Activated gamma-delta T cell treated with anti-CD3 and anti-CD28 coated beads, Interleukin-2, amount 50 U/mL, for 16 hours (primary cell): Measurements from ENCODE around the gene TMEM175.
A peak's percentile ranks its signal among the peaks of the same experiment; 100 is the strongest.

ENCODE experiments used
- DNase-seq: peaks from one replicate; pipeline ENCODE4 v3.0.0-alpha.2; 2020; ENCODE audit warnings: low read depth

TMEM175 gene, protein sequence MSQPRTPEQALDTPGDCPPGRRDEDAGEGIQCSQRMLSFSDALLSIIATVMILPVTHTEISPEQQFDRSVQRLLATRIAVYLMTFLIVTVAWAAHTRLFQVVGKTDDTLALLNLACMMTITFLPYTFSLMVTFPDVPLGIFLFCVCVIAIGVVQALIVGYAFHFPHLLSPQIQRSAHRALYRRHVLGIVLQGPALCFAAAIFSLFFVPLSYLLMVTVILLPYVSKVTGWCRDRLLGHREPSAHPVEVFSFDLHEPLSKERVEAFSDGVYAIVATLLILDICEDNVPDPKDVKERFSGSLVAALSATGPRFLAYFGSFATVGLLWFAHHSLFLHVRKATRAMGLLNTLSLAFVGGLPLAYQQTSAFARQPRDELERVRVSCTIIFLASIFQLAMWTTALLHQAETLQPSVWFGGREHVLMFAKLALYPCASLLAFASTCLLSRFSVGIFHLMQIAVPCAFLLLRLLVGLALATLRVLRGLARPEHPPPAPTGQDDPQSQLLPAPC

DNA sequence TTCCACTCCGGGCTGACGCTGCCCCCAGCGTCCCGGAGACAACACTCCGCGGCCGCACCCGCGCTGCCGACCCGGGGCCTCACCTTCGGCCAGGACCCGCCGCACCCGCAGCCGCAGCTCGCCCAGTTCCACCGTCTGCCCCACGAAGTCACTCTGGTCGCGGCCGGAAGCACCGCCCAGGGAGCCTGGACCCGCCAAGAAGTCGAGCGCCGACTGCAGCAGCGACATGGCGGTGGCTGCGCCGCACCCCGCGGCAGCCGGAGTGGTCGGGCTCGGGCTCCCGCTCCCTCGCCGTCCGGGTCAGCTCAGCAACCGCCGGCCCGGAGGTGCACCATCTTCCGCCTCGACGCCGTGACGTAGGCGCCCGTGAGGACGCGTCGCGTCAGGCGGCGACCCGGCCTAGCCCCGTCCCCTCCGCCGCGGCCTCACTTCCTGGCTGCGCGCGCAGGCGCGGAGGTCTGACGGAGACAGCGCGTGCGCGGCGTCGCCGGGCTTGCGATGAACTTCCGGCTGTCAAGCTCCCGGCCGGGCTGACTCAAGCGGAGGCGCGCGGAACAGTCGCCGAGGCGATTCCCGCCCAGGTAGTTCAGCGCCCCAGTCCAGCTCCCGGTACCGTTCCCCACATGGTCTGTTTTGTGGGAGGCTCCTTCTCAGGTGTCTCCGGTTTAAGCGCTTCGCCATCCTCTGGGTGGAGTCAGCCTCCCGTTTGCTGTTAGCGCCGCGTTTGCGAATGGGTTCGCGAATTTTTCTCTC lies at the start of gene TMEM175, which contains the start of gene GAK:
TSS of gene TMEM175 (plus strand) at position 501 of the 753 bp plus-strand sequence. CDS start 15,280 bp downstream, outside the sequence.
TSS of gene GAK (minus strand) at position 357 of the 753 bp plus-strand sequence. CDS start at position 228, 129 bp downstream.
- DNase-seq: peak; percentile 93

DNA sequence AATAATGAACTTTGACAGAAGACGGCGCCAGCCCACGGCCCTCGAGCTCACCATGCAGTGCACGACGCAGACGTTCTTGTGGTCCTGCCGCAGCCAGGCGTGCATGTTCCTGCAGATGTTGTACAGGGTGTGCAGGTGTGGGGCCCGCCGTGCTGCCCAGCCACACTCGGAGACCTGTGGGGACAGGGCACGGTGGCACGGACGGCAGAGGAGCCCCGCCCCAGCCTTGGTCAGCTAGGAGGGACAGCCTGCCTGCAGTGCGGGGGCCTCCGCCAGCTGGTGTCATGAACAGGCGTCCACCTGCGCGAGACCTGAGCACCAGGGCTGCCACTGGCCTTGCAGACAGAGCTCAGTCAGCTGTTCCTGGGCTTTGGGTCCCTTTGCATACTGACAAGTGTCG lies 49.6 kb upstream of the TMEM175 start:
- DNase-seq: no peak

DNA sequence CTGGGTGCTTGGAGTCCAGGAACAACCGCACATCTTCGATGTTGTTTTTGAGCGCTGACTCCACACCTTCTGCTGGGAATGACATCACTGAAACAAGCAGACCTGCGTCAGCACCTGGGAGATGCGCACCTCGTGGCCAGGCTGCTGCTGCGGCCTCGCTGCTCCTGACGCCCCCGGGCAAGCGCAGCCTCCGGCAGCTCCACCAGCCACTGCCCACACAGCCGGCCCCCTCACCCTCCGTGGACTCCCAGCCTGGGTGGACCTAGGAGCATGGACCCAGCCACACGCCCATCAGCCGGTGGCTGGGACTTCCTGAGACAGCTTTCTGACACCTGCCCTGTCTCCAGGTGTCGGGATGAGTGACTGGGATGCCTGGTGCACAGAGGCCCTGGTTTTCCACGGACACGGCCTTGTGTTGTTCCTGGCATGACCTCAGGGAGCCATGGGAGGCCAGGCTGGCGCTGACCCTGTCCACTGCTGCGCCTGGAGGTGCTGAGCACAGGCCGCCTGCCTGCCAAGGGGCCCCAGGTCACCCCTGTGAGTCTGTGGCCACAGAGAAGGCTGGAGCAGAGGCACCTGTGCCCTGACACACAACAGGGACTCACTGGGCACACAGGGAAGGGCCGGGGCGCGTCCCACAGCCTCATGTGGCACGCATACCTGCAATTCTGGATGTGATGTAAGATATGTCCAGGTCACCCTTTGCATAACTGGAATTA lies 48.7 kb upstream of the TMEM175 start:
- DNase-seq: no peak

DNA sequence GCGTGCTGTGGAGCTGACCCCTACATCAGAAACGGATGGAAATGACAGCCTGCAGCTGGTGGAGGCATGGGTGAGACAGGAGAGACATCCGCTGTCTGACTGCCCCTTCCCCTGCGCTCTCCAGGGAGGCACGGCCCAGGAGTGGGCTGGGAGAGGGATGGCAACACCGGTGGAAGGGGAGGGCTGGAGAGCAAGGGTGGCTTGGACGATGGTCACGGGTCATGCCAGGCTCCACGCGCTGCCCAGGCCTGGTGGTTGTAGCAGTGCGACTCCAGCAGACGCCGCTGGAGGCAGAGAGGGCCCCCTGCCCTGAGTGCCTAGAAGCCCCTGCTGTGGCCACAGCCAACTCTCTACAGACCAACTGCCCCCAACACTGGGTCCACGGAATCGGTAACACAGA lies 48.0 kb upstream of the TMEM175 start:
- DNase-seq: no peak

DNA sequence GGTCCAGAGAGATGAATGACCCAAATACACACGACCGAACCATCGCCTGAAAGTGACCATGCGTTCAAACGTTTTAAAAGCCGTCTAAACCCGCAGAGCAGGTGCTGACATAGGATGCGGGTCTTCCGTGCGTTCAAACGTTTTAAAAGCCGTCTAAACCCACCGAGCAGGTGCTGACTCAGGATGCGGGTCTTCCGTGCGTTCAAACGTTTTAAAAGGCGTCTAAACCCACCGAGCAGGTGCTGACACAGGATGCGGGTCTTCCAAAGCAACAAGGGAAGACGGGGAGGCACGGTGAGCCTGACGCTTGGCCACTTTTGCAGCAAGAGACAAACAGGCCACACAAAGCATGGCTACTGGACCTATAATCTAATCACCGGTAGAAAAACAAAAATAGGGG lies 47.4 kb upstream of the TMEM175 start:
- DNase-seq: no peak

DNA sequence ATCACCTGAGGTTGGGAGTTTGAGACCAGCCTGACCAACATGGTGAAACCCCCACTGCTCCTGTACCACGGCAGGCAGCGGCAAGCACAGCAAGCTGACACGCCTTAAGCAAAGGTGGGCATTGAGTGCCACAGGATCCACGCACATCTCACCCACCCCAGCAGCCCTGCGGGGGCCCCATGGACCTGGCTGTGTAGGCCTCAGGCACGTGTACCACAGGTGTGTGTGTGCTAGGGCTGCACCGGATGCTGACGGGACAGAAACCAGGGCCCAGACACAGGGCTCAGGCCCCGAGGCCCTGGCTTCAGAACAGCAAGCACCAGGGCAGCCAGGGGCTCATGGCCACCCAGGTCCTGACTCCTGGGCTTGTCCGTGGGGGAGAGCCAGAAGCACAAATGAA lies 46.9 kb upstream of the TMEM175 start:
- DNase-seq: no peak

DNA sequence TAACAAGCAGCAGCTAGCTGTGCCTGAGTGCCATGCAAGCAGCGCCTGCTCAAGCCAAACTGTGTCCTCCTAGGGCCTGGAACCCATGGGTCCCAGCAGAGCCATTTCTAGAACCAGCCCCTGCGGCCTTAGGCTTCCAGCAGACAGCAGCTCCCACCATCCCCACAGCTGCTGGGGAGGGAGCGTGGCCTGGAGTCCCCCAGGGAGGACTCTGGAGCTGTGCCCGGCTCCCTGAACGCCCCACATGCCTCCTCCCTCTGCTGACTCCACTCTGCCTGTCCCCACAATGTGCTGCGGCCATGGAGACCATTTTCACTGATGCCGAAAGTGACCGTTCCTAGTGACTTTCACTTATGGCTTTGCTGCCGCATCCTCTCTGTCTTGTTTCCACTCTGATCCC lies 46.0 kb upstream of the TMEM175 start:
- DNase-seq: no peak

DNA sequence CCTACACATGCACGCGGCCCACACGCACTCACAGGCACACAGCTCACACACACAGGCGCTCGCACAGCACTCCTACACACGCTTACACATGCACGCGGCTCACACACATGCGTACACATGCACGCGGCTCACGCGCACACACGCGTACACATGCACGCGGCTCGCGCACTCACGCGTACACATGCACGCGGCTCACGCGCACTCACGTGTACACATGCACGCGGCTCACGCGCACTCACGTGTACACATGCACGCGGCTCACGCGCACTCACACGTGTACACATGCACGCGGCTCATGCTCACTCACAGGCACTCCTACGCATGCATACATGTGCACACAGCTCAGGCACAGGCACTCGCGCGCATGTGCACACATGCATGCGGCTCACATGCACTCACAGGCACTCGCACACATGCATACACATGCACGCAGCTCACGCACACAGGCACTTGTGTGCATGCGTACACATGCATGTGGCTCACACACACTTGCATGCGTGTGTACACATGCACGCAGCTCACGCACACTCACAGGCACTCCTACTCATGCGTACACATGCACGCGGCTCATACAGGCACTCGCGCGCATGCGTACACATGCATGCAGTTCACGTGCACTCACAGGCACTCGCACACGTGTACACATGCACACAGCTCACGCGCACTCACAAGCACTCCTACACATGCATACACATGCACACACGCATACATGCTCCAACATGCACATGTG lies 45.1 kb upstream of the TMEM175 start:
- no peak for DNase-seq

DNA sequence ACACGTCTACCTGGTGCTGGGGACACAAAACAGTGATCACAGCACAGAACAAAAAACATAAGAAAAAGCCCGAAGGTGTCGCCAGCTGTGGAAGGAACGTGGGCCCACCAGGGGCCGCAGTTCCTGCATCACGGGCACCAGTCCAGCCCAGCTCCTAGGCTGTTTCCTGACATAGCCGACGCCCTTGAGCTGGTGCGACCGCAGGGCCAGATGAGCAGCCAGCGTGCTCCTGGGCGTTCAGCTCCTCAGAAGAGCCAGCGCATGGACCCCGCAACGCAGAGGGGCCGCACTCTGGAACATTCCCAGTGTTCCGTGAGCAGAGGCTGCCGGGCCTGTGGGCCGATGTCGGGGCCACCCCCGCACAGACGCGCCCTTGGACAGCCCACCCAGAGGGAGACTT lies 44.2 kb upstream of the TMEM175 start:
- DNase-seq: no peak

DNA sequence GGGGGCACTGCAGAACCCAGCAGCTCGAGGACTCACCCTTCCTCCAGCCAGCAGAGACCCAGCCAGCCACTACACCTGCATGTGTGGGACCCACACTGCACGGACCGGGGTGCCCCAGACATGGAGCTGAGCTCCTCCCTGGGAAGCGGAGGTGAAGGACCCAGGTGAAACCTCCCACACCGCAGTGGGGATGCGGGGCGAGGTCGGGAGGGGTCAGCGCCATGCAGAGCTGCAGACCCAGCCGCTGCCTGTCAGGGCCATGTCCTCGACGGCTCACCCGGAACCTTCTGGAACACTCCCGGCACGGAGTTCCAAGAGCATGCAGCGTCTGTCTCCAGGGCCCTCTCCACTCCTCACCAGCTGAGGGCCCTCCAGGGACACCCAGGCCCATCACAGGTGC lies 42.7 kb upstream of the TMEM175 start:
- DNase-seq: no peak

DNA sequence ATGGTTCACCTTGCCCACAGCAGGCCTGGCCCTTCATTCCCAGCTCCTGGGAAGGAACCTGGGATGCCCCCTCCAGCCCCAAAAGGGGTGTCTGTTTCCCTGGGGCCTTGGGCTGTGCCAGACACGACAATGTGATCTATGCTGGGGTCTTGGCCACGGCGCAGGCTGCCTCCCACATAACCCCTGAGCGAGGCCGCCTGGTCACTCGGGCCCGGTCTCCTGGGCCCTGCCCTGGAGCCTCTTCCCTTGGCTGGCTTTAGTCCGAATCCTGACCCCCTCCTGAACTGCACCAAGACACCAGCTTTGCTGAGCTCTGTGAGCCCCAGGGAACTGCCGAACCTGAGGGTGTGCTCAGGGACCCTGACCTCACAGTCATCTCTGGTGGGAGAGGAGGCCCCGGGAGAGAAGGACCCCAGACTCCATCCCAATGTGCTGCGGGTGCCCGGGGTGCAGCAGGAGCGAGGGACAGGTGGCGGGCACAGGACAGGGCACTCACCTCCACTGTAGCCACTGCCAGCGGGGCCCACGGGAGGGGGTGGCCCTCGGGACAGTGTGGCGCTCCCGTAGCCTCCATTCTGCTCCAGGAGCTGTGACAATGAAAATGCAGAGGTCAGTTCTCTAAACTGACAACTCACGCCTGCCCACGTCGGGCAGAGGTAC lies 42.1 kb upstream of the TMEM175 start:
- no peak for DNase-seq

DNA sequence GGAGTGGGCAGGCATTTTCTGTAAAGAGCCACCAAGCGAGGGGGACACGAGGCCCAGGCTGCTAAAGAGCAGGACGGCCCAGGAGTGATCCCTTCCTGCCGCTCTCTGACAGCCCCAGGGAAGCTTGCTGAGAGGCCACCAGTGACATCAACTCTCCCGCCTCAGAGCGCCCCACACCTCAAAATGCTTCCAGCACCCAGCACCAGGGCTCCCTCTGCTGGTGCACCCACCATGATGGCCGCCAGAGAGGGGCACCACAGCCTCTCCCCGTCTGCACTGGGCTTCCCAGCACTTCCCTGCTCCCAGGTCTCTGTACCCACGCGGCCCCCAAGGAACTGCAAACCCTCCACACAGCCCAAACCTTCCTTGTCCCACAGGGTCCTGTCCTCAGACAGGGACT lies 40.5 kb upstream of the TMEM175 start:
- no peak for DNase-seq

DNA sequence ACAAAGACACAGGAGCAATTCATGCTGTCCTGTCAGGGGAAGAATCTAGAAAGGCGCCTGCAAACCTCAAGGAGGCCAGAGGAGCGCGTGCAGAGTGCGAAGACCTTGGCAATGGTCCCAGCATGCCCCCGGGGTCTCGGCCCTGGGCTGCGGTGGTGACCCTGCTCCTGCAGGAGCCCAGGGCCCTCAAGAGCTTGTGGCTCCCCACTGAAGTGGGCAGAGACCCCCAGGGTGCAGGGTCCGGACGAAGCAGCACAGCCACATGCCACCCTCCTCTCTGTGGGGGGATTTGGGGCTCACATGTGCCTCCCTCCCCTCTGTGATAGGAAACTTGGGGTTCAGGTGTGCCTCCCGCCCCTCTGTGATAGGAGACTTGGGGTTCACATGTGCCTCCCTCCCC lies 39.5 kb upstream of the TMEM175 start:
- DNase-seq: no peak

DNA sequence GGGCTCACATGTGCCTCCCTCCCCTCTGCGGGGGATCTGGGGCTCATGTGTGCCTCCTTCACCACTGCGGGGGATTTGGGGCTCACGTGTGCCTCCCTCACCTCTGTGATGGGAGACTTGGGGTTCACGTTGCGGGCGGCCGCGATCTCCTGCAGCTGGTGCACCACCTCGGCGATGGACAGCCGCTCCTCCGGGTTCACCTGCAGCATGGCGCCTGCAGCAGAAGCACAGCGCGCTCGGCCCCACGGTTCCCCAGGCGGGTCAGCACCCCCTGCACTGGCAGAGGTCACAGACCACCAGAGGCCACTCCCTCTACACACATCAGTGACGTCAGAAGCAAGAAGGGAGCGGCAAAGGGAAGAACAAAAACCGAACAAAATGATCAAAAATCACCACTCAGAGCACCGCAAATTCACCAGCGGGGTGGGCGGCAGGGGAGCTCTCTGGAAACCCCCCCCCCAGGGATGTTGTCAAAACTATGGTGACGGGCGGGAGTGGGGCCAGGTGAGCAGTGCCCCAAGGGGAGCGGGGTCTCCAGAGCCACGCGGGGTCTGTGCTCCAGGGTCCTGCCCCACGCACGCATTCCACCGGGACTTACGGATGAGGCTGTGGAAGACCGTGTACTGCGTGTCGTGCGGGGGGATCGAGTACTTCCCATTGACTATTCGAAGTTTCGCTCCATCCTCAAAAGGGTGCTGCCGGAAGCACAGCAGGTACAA lies 38.8 kb upstream of the TMEM175 start:
- no peak for DNase-seq

DNA sequence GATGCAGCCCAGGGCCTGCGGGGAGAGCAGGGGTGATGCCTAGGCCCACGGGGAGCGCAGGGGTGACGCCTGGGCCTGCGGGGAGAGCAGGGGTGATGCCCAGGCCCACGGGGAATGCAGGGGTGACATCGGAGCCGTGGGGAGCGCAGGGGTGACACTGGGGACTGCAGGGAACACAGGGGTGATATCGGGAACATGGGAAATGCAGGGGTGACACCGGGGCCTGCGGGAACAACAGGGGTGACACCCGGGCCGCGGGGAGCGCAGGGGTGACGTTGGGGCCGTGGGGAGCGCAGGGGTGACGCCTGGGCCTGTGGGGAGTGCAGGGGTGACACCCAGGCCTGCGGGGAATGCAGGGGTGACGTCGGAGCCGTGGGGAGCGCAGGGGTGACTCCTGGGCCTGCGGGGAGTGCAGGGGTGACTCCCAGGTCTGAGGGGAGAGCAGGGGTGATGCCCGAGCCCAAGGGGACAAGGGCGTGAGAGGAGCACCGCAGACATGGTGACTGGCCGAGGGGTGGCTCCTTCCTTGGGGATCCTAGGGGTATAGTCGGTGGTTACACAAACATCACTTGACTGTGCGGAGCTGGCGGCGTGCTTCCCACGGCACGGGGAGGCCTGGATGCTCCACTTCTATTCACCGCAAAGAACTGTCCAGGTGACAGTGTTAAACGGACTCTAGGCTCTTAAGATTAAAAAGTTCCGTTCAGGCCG lies 38.1 kb upstream of the TMEM175 start:
- DNase-seq: no peak

DNA sequence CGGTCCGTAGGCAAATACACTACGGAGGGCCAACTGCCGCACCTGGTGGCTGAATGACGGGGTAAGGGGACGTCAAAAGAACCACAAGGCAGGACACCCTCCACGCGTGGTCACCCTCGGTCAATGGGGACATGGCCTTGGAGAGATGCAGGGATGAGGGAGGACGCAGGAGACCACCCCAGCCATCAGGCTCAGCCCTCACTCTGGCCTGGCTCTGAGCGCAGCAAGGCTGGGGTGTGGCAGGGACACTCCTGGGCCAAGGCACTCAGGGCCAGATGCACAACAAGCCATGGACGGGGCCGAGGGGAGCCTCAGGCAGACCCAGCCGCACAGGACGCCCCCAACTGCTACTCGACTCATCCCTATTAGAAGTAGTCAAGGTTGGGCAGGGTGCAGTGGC lies 36.7 kb upstream of the TMEM175 start:
- no peak for DNase-seq

DNA sequence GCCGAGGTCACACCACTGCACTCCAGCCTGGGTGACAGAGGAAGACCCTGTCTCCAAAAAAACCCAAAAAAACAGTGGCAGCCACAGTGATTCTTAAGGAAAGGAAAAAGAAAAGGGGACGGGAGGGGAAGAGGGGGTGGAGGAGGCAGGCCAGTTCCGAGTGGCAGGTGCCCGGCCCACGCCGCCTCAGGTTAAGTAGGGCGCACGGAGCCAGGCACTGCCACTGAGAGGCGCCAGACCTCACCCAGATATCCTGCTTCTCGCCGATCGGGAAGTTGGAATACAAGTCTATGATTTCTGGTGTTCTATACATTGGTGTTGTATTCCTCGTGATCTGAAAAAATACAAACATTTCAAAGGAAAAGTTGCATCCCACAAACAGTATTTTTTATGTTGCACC lies 36.0 kb upstream of the TMEM175 start:
- DNase-seq: no peak

DNA sequence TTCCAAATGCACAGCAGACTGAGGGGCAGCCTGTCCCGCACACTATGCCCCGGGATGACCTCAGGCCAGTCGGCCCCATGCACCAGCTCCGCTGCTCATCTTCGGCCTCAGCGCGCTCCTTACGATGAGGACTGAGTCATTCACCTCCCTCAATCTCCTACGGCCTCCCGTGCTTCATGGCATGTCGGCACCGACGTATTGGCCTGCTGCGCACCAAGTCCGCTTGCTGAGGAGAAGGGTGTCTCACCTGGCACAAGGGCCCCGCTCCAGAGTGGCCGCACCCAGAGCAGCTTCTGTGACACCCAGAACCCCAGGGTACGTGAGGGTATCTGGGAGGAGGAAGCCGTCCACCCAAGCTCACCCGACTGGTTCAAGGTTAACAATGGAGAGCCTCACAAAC lies 35.6 kb upstream of the TMEM175 start:
- DNase-seq: no peak

DNA sequence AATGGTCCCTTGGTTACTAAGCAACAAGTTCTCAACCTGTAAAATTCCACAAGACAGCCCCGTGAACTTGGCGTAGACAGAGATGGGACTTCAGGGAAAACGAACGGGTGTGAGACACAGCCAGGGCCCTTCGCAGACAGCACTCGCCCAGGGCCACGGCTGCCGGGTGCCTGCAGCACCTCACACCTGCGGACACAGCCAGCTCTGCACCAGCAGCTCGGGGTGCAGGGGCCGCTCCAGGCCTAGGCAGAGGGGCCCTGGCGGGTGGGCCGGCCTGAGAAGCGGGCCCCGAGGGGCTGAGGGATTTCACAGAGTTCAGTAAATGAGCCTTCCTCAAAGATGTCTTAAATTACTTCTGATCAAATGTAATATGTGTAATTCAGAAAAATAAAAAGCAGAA lies 34.1 kb upstream of the TMEM175 start:
- DNase-seq: no peak
